SW 1271 (cell line): ENCODE data around the gene ZNF319.

Source experiments
- DNase-seq, 2 experiments: peaks; one replicate each; lab custom pipeline; 2025; lab: John Stamatoyannopoulos, UW

The ZNF319 gene

GRCh38 chr16:57999971-58000705 lies at the start of gene ZNF319:
Gene ZNF319 (minus strand): TSS chr16:58000672. CDS start chr16:57998265, 2,407 bp downstream.
- DNase-seq = no peak

- DNase-seq = no peak
Measured at GRCh38 chr16:58049232-58050185, 49.0 kb upstream of the ZNF319 start.

GRCh38 chr16:58048494-58049231 lies 48.2 kb upstream of the ZNF319 start:
- no peak for DNase-seq

GRCh38 chr16:58047557-58048348 lies 47.3 kb upstream of the ZNF319 start:
- DNase-seq = no peak

- DNase-seq = no peak
Measured at GRCh38 chr16:58046936-58047335, 46.5 kb upstream of the ZNF319 start.

GRCh38 chr16:58046054-58046881 lies 45.8 kb upstream of the ZNF319 start:
- no peak for DNase-seq

- no peak for DNase-seq
Measured at GRCh38 chr16:58045096-58045495, 44.6 kb upstream of the ZNF319 start.

GRCh38 chr16:58044266-58045019 lies 44.0 kb upstream of the ZNF319 start:
- DNase-seq = no peak

GRCh38 chr16:58043571-58044155 lies 43.2 kb upstream of the ZNF319 start:
- DNase-seq = no peak

- no peak for DNase-seq
Measured at GRCh38 chr16:58042886-58043515, 42.5 kb upstream of the ZNF319 start.

- no peak for DNase-seq
Measured at GRCh38 chr16:58042001-58042885, 41.8 kb upstream of the ZNF319 start.

- no peak for DNase-seq
Measured at GRCh38 chr16:58041628-58041955, 41.1 kb upstream of the ZNF319 start.

- no peak for DNase-seq
Measured at GRCh38 chr16:58040945-58041627, 40.6 kb upstream of the ZNF319 start.

GRCh38 chr16:58040496-58040846 lies 40.0 kb upstream of the ZNF319 start:
- no peak for DNase-seq

- no peak for DNase-seq
Measured at GRCh38 chr16:58039829-58040495, 39.5 kb upstream of the ZNF319 start.

GRCh38 chr16:58038219-58038641 lies 37.8 kb upstream of the ZNF319 start:
- DNase-seq = no peak
